Spinal cord (tissue), 10 donors: ENCODE results near the gene RFTN2. TPM values are rescaled to one million over a fixed set of nuclear protein-coding genes. Genes with fewer than 3 reads are reported as not detected.

Experiments
- DNase-seq, 6 donors: peaks; one replicate each; pipeline versions ENCODE4 v3.0.0 to v3.0.0-alpha.2; 2013 to 2015; ENCODE audit warnings: low spot score in 6 of 6, low read depth in 4 of 6
- H3K27ac ChIP-seq: one replicate; pipeline ENCODE4 v1.5.1; 2013; ENCODE audit warnings: low read depth, low read length, control low read depth
- H3K27me3 ChIP-seq: one replicate; pipeline ENCODE4 v1.6.1; 2013; ENCODE audit warnings: low read length; ENCODE audit not compliant: control insufficient read depth, insufficient read depth
- H3K36me3 ChIP-seq: one replicate; pipeline ENCODE4 v1.6.1; 2013; ENCODE audit warnings: low read length; ENCODE audit not compliant: control insufficient read depth, insufficient read depth
- H3K4me1 ChIP-seq: one replicate; pipeline ENCODE4 v1.6.1; 2013; ENCODE audit warnings: low read length; ENCODE audit not compliant: control insufficient read depth, insufficient read depth
- H3K4me3 ChIP-seq: one replicate; pipeline ENCODE4 v1.5.1; 2013; ENCODE audit warnings: low read depth, low read length, control low read depth
- H3K9me3 ChIP-seq: one replicate; pipeline ENCODE4 v1.6.1; 2013; ENCODE audit warnings: low read length; ENCODE audit not compliant: control insufficient read depth, insufficient read depth
- WGBS: methylation state at CpG from one replicate; pipeline ENCODE4 v1.1.5; 2013; ENCODE audit warnings: missing lambda C conversion rate; ENCODE audit not compliant: insufficient coverage; 5-methylcytosine and 5-hydroxymethylcytosine counted together
- polyA plus RNA-seq, 2 donors: library from polyadenylated mRNA; unstranded; fragments of 120-200 nt; gene quantifications; one replicate each; pipeline ENCODE4 v1.2.1, GENCODE V29; 2013; ENCODE audit not compliant: insufficient read length in 2 of 2
- small RNA-seq: library from RNA; depleted of rRNA; stranded (forward); fragments of <200 nt; gene quantifications from one replicate; pipeline ENCODE3, GENCODE V24; 2014; ENCODE audit warnings: low replicate concordance
- total RNA-seq, 2 donors: library from RNA; depleted of rRNA in 1 of 2; stranded (reverse); fragments of 120-200 nt in 1 of 2; fragments of >200 nt in 1 of 2; gene quantifications; one replicate each; pipeline versions ENCODE4 v1.2.3 to v1.2.4, GENCODE V29; 2013 to 2014
- donor health status: healthy.

The RFTN2 gene
- total and polyA plus RNA-seq, 4 donors, result 72.2 to 81.9 (median 78.9) TPM

- WGBS, result no CpG with 5 or more reads among the region's 1 CpG
- Histone ChIP-seq H3K4me1 (no peaks in the 10 kb centered on the region), H3K36me3 (peaks cover 29% of the 10 kb centered on the region), H3K27me3 (no peaks in the 10 kb centered on the region), H3K4me3 (no peak overlapping the region), H3K9me3 (no peaks in the 10 kb centered on the region), H3K27ac (no peak overlapping the region)
- no peak for DNase-seq
Measured at GRCh38 chr2:197539734-197540133, 135.7 kb downstream of the RFTN2 start.

GRCh38 chr2:197538412-197538811, 137.0 kb downstream of the RFTN2 start:
- Histone ChIP-seq H3K36me3 (peaks cover 19% of the 10 kb centered on the region), H3K27ac (no peak overlapping the region), H3K9me3 (no peaks in the 10 kb centered on the region), H3K4me1 (no peaks in the 10 kb centered on the region), H3K27me3 (no peaks in the 10 kb centered on the region), H3K4me3 (no peak overlapping the region)
- WGBS, result no CpG with 5 or more reads among the region's 2 CpGs
- DNase-seq, result no peak

Small RNA genes within 50 kb of the gene (small RNA-seq; reads per million reads assigned to genes)
- not detected for gene AC020550.1

Other genes starting within 250 kb of the RFTN2 start
- gene SF3B1, start 240.6 kb downstream of the RFTN2 start, total RNA-seq, result 100 to 1,000 TPM; 322 to 336 TPM
- 100 to 1,000 TPM; 339 to 381 TPM for gene SF3B1, start 240.6 kb downstream of the RFTN2 start, polyA plus RNA-seq
- 10 to 100 TPM; 22.8 to 37.3 TPM for gene COQ10B, start 222.0 kb downstream of the RFTN2 start, total RNA-seq
- 10 to 100 TPM; 19.9 to 22.7 TPM for gene COQ10B, start 222.0 kb downstream of the RFTN2 start, polyA plus RNA-seq
- gene HSPD1, start 175.7 kb downstream of the RFTN2 start, total RNA-seq, result 100 to 1,000 TPM; 246 to 344 TPM
- gene HSPD1, start 175.7 kb downstream of the RFTN2 start, polyA plus RNA-seq, result 100 to 1,000 TPM; 316 to 362 TPM
- 100 to 1,000 TPM in 1 of 2 donors, 10 to 100 TPM in 1; 89.6 to 157 TPM for gene HSPE1, start 175.2 kb downstream of the RFTN2 start, total RNA-seq
- 100 to 1,000 TPM; 206 to 233 TPM for gene HSPE1, start 175.2 kb downstream of the RFTN2 start, polyA plus RNA-seq
- 10 to 100 TPM; 35.1 to 69.2 TPM for gene MOB4, start 159.5 kb downstream of the RFTN2 start, total RNA-seq
- gene MOB4, start 159.5 kb downstream of the RFTN2 start, polyA plus RNA-seq, result 10 to 100 TPM; 46.3 to 62.6 TPM
- gene MARS2, start 29.8 kb upstream of the RFTN2 start, total RNA-seq, result 1 to 10 TPM; 5.3 to 8.8 TPM
- gene MARS2, start 29.8 kb upstream of the RFTN2 start, polyA plus RNA-seq, result 1 to 10 TPM; 5.1 to 7.6 TPM
- not detected for gene BOLL, start 109.7 kb upstream of the RFTN2 start, total RNA-seq
- under 1 TPM in 1 of 2 donors, not detected in 1; 0.08 TPM for gene BOLL, start 109.7 kb upstream of the RFTN2 start, polyA plus RNA-seq
- 10 to 100 TPM; 12.1 to 22.0 TPM for gene PLCL1, start 129.0 kb upstream of the RFTN2 start, total RNA-seq
- 10 to 100 TPM in 1 of 2 donors, 1 to 10 TPM in 1; 9.5 to 15.0 TPM for gene PLCL1, start 129.0 kb upstream of the RFTN2 start, polyA plus RNA-seq